ENCODE measurements around the gene MTM1. TPM values are rescaled to one million over a fixed set of nuclear protein-coding genes. Genes with fewer than 3 reads are reported as not detected.

The MTM1 gene
- total and polyA plus RNA-seq, 5 donors, result 4.0 to 16.9 (median 15.2) TPM

DNA sequence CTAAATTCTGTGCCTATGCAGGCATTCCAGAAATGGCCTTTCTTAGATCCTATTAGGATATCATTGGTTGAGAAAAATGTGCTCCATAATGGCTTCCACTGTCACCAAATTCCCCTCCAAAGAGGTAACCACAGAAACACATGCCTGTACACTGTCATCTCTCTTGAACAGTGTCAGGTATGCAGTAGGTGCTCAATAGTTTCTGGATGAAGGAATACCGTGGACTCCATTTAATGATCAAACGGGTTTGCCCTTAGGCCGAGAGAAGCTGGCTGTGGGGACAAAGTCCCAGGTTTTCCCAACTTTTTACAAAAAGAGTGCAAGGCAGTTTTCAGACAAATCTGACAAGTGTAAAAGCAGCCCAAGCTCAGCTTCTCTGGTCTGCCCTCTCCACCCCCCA, 16.5 kb upstream of the MTM1 start:
- ATAC-seq (no peak), DNase-seq (no peak)
- intact Hi-C loops (cut with DNase I), result no loop called here
- H3K27me3 ChIP-seq (ENCODE audit: control insufficient read depth, insufficient read depth), result no peaks in the 10 kb centered on the region
- H3K9me3 ChIP-seq (ENCODE audit: control insufficient read depth, low read length), result no peaks in the 10 kb centered on the region
- no peak overlapping the region for H3K4me3 ChIP-seq (ENCODE audit: low read length)
- peaks cover 2% of the 10 kb centered on the region for H3K4me1 ChIP-seq (ENCODE audit: control insufficient read depth, insufficient read depth, low read length)
- WGBS, result 98% methylated on average over 3 of the region's 3 CpGs
- H3K27ac ChIP-seq (ENCODE audit: low read length), result no peak overlapping the region

DNA sequence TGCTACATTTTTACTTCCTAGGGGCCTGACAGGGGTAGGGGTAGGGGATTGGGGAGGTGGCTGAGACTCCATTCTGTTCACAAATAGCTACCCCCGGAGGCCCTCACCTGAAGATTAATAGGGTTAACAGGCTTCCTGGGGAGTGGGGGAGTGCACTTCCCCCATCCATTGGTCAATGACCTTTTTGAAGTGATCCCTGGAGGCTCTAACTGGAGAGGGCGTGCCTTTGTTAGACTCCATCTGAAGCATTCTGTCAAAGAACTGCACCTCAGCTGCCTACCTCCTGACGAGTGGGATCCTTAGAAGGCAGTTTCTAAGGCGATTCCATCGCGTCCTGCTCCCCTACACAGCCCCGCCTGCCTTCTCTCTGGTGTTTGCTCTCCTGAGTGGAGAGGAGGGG, 10.0 kb upstream of the MTM1 start:
- ATAC-seq (no peak), DNase-seq (no peak)
- 38% methylated on average over 7 of the region's 7 CpGs for WGBS
- H3K4me1 ChIP-seq (ENCODE audit: control insufficient read depth, insufficient read depth, low read length), result no peaks in the 10 kb centered on the region
- H3K27ac ChIP-seq (ENCODE audit: low read length), result no peak overlapping the region
- no peak overlapping the region for H3K4me3 ChIP-seq (ENCODE audit: low read length)
- no peaks in the 10 kb centered on the region for H3K9me3 ChIP-seq (ENCODE audit: control insufficient read depth, low read length)
- H3K27me3 ChIP-seq (ENCODE audit: control insufficient read depth, insufficient read depth), result no peaks in the 10 kb centered on the region
- intact Hi-C loops (cut with DNase I), result no loop called here

GRCh38 chrX:150564838-150565237, 3.6 kb upstream of the MTM1 start:
- Histone ChIP-seq H3K4me3 (ENCODE audit: low read length) (no peak overlapping the region), H3K4me1 (ENCODE audit: control insufficient read depth, insufficient read depth, low read length) (peaks cover 3% of the 10 kb centered on the region), H3K27ac (ENCODE audit: low read length) (no peak overlapping the region), H3K9me3 (ENCODE audit: control insufficient read depth, low read length) (no peaks in the 10 kb centered on the region), H3K27me3 (ENCODE audit: control insufficient read depth, insufficient read depth) (no peaks in the 10 kb centered on the region)
- intact Hi-C loops (cut with DNase I), result no loop called here
- ATAC-seq, result no peak
- 64% methylated on average over 3 of the region's 3 CpGs for WGBS
- DNase-seq, result no peak

DNA sequence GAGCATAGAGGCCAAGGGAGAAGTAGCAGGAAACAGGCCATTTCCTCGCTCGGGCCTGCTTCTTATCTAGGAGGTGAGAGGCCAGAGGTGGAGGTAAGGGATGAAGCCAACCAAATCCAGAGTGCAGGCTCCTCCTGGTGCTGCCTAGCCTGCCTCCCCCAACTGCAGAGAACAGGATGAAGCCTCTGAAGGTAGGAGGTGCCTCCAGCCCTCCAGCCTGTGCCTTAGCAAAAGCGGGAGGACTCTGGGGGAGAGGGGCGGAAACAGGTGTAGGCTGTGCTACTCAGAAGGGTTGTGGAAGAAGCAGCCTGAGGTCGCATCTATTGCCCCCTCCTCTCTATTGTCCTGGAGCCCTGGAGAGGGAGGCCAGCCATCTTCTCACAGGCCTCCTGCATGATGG, 2.9 kb upstream of the MTM1 start:
- H3K27me3 ChIP-seq (ENCODE audit: control insufficient read depth, insufficient read depth), result no peaks in the 10 kb centered on the region
- no peak overlapping the region for H3K4me3 ChIP-seq (ENCODE audit: low read length)
- intact Hi-C loops (cut with DNase I), result no loop called here
- DNase-seq (no peak), ATAC-seq (no peak)
- no peak overlapping the region for H3K27ac ChIP-seq (ENCODE audit: low read length)
- no peaks in the 10 kb centered on the region for H3K9me3 ChIP-seq (ENCODE audit: control insufficient read depth, low read length)
- WGBS, result 90% methylated on average over 5 of the region's 5 CpGs
- peaks cover 3% of the 10 kb centered on the region for H3K4me1 ChIP-seq (ENCODE audit: control insufficient read depth, insufficient read depth, low read length)

- H3K27ac ChIP-seq (ENCODE audit: low read length), result no peak overlapping the region
- no peaks in the 10 kb centered on the region for H3K27me3 ChIP-seq (ENCODE audit: control insufficient read depth, insufficient read depth)
- H3K4me1 ChIP-seq (ENCODE audit: control insufficient read depth, insufficient read depth, low read length), result peaks cover 3% of the 10 kb centered on the region
- no peak for ATAC-seq
- no peak for DNase-seq
- no peaks in the 10 kb centered on the region for H3K9me3 ChIP-seq (ENCODE audit: control insufficient read depth, low read length)
- intact Hi-C loops (cut with DNase I), result no loop called here
- 57% methylated on average over 3 of the region's 3 CpGs for WGBS
- no peak overlapping the region for H3K4me3 ChIP-seq (ENCODE audit: low read length)
These were observed 1.7 kb upstream of the MTM1 start for GRCh38 chrX:150566734-150567182.

DNA sequence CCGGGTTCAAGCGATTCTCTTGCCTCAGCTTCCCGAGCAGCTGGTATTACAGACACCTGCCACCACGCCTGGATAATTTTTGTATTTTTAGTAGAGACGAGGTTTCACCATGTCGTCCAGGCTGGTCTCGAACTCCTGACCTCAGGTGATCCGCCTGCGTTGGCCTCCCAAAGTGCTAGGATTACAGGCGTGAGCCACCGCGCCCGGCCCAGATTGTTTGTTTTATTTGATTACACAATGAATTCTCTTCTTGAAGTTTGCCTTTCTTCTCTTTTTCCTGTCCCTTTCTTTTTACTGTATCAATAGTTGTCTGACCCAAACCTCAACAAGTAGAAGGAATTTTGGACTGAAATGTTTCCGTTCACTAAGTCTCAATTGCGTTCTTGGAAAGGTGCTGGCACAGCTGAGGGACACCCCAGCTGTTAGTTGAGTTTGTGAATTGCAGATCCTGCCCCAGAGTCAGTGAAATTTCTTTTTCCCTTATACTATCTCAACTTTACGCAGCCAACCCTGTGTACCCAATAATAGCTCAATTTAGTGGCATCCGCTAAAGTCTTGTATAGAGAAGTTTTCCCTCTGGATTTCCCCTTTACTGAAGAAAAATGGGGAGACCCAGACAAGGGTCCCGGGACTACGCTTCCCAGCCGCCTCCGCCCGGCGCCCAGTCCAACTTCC, 639 bp upstream of the MTM1 start:
- DNase-seq (no peak), ATAC-seq (peak in 1 of 2 donors; percentile 3)
- Histone ChIP-seq H3K4me3 (ENCODE audit: low read length) (no peak overlapping the region), H3K4me1 (ENCODE audit: control insufficient read depth, insufficient read depth, low read length) (peaks cover 7% of the 10 kb centered on the region), H3K9me3 (ENCODE audit: control insufficient read depth, low read length) (no peaks in the 10 kb centered on the region), H3K27me3 (ENCODE audit: control insufficient read depth, insufficient read depth) (no peaks in the 10 kb centered on the region), H3K27ac (ENCODE audit: low read length) (no peak overlapping the region)
- 58% methylated on average over 23 of the region's 23 CpGs for WGBS
- intact Hi-C loops (cut with DNase I), result no loop called here

DNA sequence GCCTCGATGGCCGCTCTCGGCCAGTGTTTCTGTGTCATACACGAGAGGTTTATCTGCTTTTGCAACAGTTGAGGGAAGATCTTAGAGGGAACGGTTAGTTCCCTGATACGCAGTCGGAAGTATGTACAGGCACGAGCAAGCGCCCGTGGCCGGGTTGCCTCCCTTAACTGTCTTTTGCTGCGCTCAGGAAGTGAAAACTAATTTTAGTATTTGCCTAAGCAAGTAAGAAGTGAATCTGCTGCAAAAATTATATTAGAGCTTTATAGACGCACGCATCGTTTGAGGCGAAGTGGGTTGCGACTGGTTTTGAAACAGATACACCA, 695 bp downstream of the MTM1 start:
- no peaks in the 10 kb centered on the region for H3K9me3 ChIP-seq (ENCODE audit: control insufficient read depth, low read length)
- intact Hi-C loops (cut with DNase I), result no loop called here
- H3K27ac ChIP-seq (ENCODE audit: low read length), result peak overlapping the region; percentile 93
- peak; percentile 27 to 76 (median 65) for DNase-seq
- no peaks in the 10 kb centered on the region for H3K27me3 ChIP-seq (ENCODE audit: control insufficient read depth, insufficient read depth)
- peaks cover 7% of the 10 kb centered on the region for H3K4me1 ChIP-seq (ENCODE audit: control insufficient read depth, insufficient read depth, low read length)
- peak overlapping the region; percentile 80 for H3K4me3 ChIP-seq (ENCODE audit: low read length)
- WGBS, result 4% methylated on average over 17 of the region's 17 CpGs
- ATAC-seq, result peak in 1 of 2 donors; percentile 36

DNA sequence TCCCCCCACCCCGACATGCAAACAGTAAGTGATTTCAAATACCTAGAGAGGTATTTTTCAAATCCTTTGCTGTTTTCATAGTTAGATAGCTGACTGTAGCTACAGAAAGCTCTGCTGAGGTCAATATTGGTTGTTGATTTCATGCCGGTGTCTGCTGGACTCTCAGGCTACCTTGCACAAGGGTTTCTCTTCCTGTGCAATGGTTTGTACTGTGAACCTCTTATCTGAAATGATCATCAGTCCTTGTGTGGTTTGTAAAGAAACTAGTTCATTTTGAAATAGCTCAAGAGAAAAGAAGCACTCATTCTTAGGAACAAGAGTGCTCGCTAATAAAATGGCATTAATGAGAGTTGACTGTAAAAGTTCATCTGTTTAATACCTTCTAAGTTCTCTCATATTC, 2.1 kb downstream of the MTM1 start:
- no peak for ATAC-seq
- WGBS, result 64% methylated on average over 3 of the region's 3 CpGs
- Histone ChIP-seq H3K27me3 (ENCODE audit: control insufficient read depth, insufficient read depth) (no peaks in the 10 kb centered on the region), H3K4me3 (ENCODE audit: low read length) (no peak overlapping the region), H3K27ac (ENCODE audit: low read length) (no peak overlapping the region), H3K4me1 (ENCODE audit: control insufficient read depth, insufficient read depth, low read length) (peaks cover 7% of the 10 kb centered on the region), H3K9me3 (ENCODE audit: control insufficient read depth, low read length) (no peaks in the 10 kb centered on the region)
- no peak for DNase-seq
- intact Hi-C loops (cut with DNase I), result no loop called here

- peaks cover 7% of the 10 kb centered on the region for H3K4me1 ChIP-seq (ENCODE audit: control insufficient read depth, insufficient read depth, low read length)
- no peak overlapping the region for H3K4me3 ChIP-seq (ENCODE audit: low read length)
- H3K9me3 ChIP-seq (ENCODE audit: control insufficient read depth, low read length), result no peaks in the 10 kb centered on the region
- H3K27me3 ChIP-seq (ENCODE audit: control insufficient read depth, insufficient read depth), result no peaks in the 10 kb centered on the region
- DNase-seq (no peak), ATAC-seq (no peak)
- 41% methylated on average over 1 of the region's 1 CpG for WGBS
- no peak overlapping the region for H3K27ac ChIP-seq (ENCODE audit: low read length)
- intact Hi-C loops (cut with DNase I), result no loop called here
These were observed 3.8 kb downstream of the MTM1 start for GRCh38 chrX:150572206-150572605.

GRCh38 chrX:150573106-150573505, 4.7 kb downstream of the MTM1 start:
- no peak overlapping the region for H3K4me3 ChIP-seq (ENCODE audit: low read length)
- peaks cover 7% of the 10 kb centered on the region for H3K4me1 ChIP-seq (ENCODE audit: control insufficient read depth, insufficient read depth, low read length)
- no peak for DNase-seq
- no peak overlapping the region for H3K27ac ChIP-seq (ENCODE audit: low read length)
- H3K9me3 ChIP-seq (ENCODE audit: control insufficient read depth, low read length), result no peaks in the 10 kb centered on the region
- intact Hi-C loops (cut with DNase I), result no loop called here
- no peaks in the 10 kb centered on the region for H3K27me3 ChIP-seq (ENCODE audit: control insufficient read depth, insufficient read depth)
- no peak for ATAC-seq
- 52% methylated on average over 1 of the region's 1 CpG for WGBS

- 87% methylated on average over 4 of the region's 4 CpGs for WGBS
- Histone ChIP-seq H3K4me1 (ENCODE audit: control insufficient read depth, insufficient read depth, low read length) (peaks cover 7% of the 10 kb centered on the region), H3K4me3 (ENCODE audit: low read length) (no peak overlapping the region), H3K27ac (ENCODE audit: low read length) (no peak overlapping the region), H3K27me3 (ENCODE audit: control insufficient read depth, insufficient read depth) (no peaks in the 10 kb centered on the region), H3K9me3 (ENCODE audit: control insufficient read depth, low read length) (no peaks in the 10 kb centered on the region)
- intact Hi-C loops (cut with DNase I), result no loop called here
- no peak for DNase-seq
- ATAC-seq, result no peak
These were observed 5.3 kb downstream of the MTM1 start for GRCh38 chrX:150573702-150574101.
